22Rv1 (cell line): ENCODE measurements around the gene MCMBP.

Experiments used
- CTCF ChIP-seq: fragments of 450-650 bp; IDR thresholded peaks from 2 replicates; pipeline ENCODE4 v1.5.1; 2017; ENCODE audit warnings: mild to moderate bottlenecking
- ZFX ChIP-seq: fragments of 450-650 bp; IDR thresholded peaks from 2 replicates; pipeline ENCODE4 v1.6.1; 2017; ENCODE audit warnings: antibody characterized with exemption, borderline replicate concordance

- TF ChIP-seq CTCF (no peak), ZFX (no peak)
These were observed 71.5 kb downstream of the MCMBP start for GRCh38 chr10:119801176-119801575.
